Uterus (tissue), 2 donors: ENCODE results near the gene TMPRSS4.

Experiments used
- CTCF ChIP-seq, 4 experiments: fragments of 200-600 bp in 2 of 4; fragments of 450-650 bp in 2 of 4; sonication (generic) in 2 of 4; IDR thresholded peaks; one replicate each; pipeline ENCODE4 v1.5.1; 2016 to 2019; ENCODE audit warnings: antibody characterized with exemption in 4 of 4, mild to moderate bottlenecking in 2 of 4, moderate library complexity in 1 of 4
- POLR2A ChIP-seq, 2 donors: fragments of 450-650 bp; IDR thresholded peaks; one replicate each; pipeline ENCODE4 v1.6.1; 2016; ENCODE audit warnings: antibody characterized with exemption in 2 of 2, mild to moderate bottlenecking in 1 of 2, moderate library complexity in 1 of 2

GRCh38 chr11:118155776-118156530 lies 79.1 kb downstream of the TMPRSS4 start:
- TF ChIP-seq CTCF (IDR thresholded peaks at IDR 0.05) (no peak), POLR2A (IDR thresholded peaks at IDR 0.05) (no peak)
